HepG2 (cell line): ENCODE results near the gene COPS7A. TPM values are rescaled to one million over a fixed set of nuclear protein-coding genes. Genes with fewer than 3 reads are reported as not detected.
A peak's percentile ranks its signal among the peaks of the same experiment; 100 is the strongest.

Source experiments
- ARID4A ChIP-seq: sonication (generic); formaldehyde crosslinking; IDR thresholded peaks from 2 replicates; pipeline ENCODE4 v1.5.0; 2020; ENCODE audit warnings: mild to moderate bottlenecking, missing genetic modification reagents, borderline replicate concordance
- CREB1 ChIP-seq, 2 experiments: fragments of 450-650 bp in 1 of 2; IDR thresholded peaks; 2 replicates each; pipeline ENCODE4 v1.6.1; 2016 to 2017; ENCODE audit warnings: control low read depth in 1 of 2, mild to moderate bottlenecking in 1 of 2, missing compliant biosample characterization in 1 of 2, missing genetic modification characterization in 1 of 2
- CREM ChIP-seq, 2 experiments: sonication (generic) in 1 of 2; formaldehyde crosslinking in 1 of 2; IDR thresholded peaks; 2 replicates each; pipeline versions ENCODE4 v1.4.0 to v1.6.1; 2016 to 2020; ENCODE audit warnings: antibody characterized with exemption in 1 of 2, mild to moderate bottlenecking in 1 of 2, missing genetic modification reagents in 1 of 2
- DR1 ChIP-seq: sonication (generic); formaldehyde crosslinking; IDR thresholded peaks from 2 replicates; pipeline ENCODE4 v1.8.0; 2021; ENCODE audit warnings: mild to moderate bottlenecking, missing genetic modification reagents, inconsistent platforms
- EHMT2 ChIP-seq: fragments of 200-600 bp; sonication (generic); IDR thresholded peaks from 2 replicates; pipeline ENCODE4 v1.7.0; 2017; ENCODE audit warnings: antibody characterized with exemption, low read depth, low read length, borderline replicate concordance
- HCFC1 ChIP-seq: fragments of 150-350 bp; IDR thresholded peaks from 2 replicates; pipeline ENCODE4 v1.6.1; 2014; ENCODE audit warnings: low read depth, low read length
- JUN ChIP-seq: sonication (generic); formaldehyde crosslinking; IDR thresholded peaks from 2 replicates; pipeline ENCODE4 v1.4.0; 2020; ENCODE audit warnings: mild to moderate bottlenecking, missing genetic modification reagents
- MED1 ChIP-seq: sonication (generic); formaldehyde crosslinking; IDR thresholded peaks from 2 replicates; pipeline ENCODE4 v1.4.0; 2020; ENCODE audit warnings: missing genetic modification reagents
- NFATC3 ChIP-seq: sonication (generic); formaldehyde crosslinking; IDR thresholded peaks from 2 replicates; pipeline ENCODE4 v1.5.1; 2020; ENCODE audit warnings: mild to moderate bottlenecking, missing genetic modification reagents
- PLRG1 ChIP-seq: fragments of 450-650 bp; conservative IDR thresholded peaks from 2 replicates; pipeline ENCODE4 v1.6.1; 2016
- RBM39 ChIP-seq: fragments of 200-400 bp; formaldehyde crosslinking; IDR thresholded peaks from one replicate; pipeline ENCODE4 v1.6.1; 2018; ENCODE audit warnings: antibody characterized with exemption, mild to moderate bottlenecking, low read depth, low read length; ENCODE audit not compliant: poor library complexity, severe bottlenecking
- SPEN ChIP-seq: sonication (generic); formaldehyde crosslinking; IDR thresholded peaks from 2 replicates; pipeline ENCODE4 v1.5.1; 2020; ENCODE audit warnings: low read depth, mild to moderate bottlenecking, missing genetic modification reagents
- TFE3 ChIP-seq: IDR thresholded peaks from 2 replicates; pipeline ENCODE4 v1.6.1; 2016
- ZNF124 ChIP-seq: sonication (generic); formaldehyde crosslinking; IDR thresholded peaks from 2 replicates; pipeline ENCODE4 v1.4.0; 2020; ENCODE audit warnings: missing genetic modification reagents
- ZNF431 ChIP-seq: sonication (generic); formaldehyde crosslinking; IDR thresholded peaks from 2 replicates; pipeline ENCODE4 v1.9.0; 2022; ENCODE audit warnings: missing genetic modification reagents, low read depth, mild to moderate bottlenecking, borderline replicate concordance
- ZNF816 ChIP-seq: sonication (generic); formaldehyde crosslinking; IDR thresholded peaks from 2 replicates; pipeline ENCODE4 v1.8.0; 2022; ENCODE audit warnings: missing genetic modification reagents, mild to moderate bottlenecking, borderline replicate concordance
- ZNF883 ChIP-seq: sonication (generic); formaldehyde crosslinking; IDR thresholded peaks from 2 replicates; pipeline ENCODE4 v1.5.1; 2020; ENCODE audit warnings: mild to moderate bottlenecking, missing genetic modification reagents; ENCODE audit errors: not compliant biosample characterization
- ZSCAN31 ChIP-seq: sonication (generic); formaldehyde crosslinking; IDR thresholded peaks from 2 replicates; pipeline ENCODE4 v1.5.0; 2020; ENCODE audit warnings: low read depth, mild to moderate bottlenecking, missing genetic modification reagents
- polyA plus RNA-seq, 8 experiments: library from polyadenylated mRNA; depleted of rRNA in 3 of 8; stranded (reverse) in 7 of 8; unstranded in 1 of 8; fragments of >200 nt; fragmentation: Illumina TruSeq in 4 of 8; extraction: Trizol in 4 of 8; gene quantifications; 2 replicates each; pipeline versions ENCODE4 v1.2.1 to v1.2.3, GENCODE V29; 2011 to 2016; ENCODE audit warnings: low read depth in 4 of 8, missing spikeins in 1 of 8, mixed read lengths in 1 of 8; ENCODE audit not compliant: insufficient read depth in 1 of 8
- total RNA-seq, 5 experiments: library from RNA; depleted of rRNA; stranded (reverse); fragments of >200 nt; fragmentation: Illumina TruSeq; extraction: Trizol; gene quantifications; 2 replicates each; pipeline ENCODE4 v1.2.3, GENCODE V29; 2016; ENCODE audit warnings: low read depth in 1 of 5
- TF ChIP-seq, protein P1 (sequence below): sonication (generic); formaldehyde crosslinking; IDR thresholded peaks from 2 replicates; pipeline ENCODE4 v1.8.1; 2023; ENCODE audit warnings: mild to moderate bottlenecking, missing genetic modification reagents

Gene COPS7A
- total and polyA plus RNA-seq, 2 of the 13 experiments (the other 11 are each of a cell fraction or from before 2014, with no cell fraction given): 40.0 to 73.6 TPM

GRCh38 chr12:6752921-6753771 lies 29.3 kb downstream of the COPS7A start, which contains the start of gene MLF2 (continued):
- TF ChIP-seq, protein P1, sequence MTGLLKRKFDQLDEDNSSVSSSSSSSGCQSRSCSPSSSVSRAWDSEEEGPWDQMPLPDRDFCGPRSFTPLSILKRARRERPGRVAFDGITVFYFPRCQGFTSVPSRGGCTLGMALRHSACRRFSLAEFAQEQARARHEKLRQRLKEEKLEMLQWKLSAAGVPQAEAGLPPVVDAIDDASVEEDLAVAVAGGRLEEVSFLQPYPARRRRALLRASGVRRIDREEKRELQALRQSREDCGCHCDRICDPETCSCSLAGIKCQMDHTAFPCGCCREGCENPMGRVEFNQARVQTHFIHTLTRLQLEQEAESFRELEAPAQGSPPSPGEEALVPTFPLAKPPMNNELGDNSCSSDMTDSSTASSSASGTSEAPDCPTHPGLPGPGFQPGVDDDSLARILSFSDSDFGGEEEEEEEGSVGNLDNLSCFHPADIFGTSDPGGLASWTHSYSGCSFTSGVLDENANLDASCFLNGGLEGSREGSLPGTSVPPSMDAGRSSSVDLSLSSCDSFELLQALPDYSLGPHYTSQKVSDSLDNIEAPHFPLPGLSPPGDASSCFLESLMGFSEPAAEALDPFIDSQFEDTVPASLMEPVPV (CRISPR knock-in tag): peak; percentile 12; the same call in 1 of the 2 replicates
- TF ChIP-seq CREM (IDR thresholded peaks at IDR 0.05) (peak; percentile 41; the same call in 1 of the 2 replicates), CREM (CRISPR knock-in tag; IDR thresholded peaks at IDR 0.05) (0 out of 2 replicates have a peak, but pooled peaks have one; percentile 36), DR1 (peak; percentile 85), JUN (CRISPR knock-in tag) (peak; percentile 47; the same call in 1 of the 2 replicates), ZNF124 (CRISPR knock-in tag) (peak; percentile 73; the same call in 1 of the 2 replicates), RBM39 (peak; percentile 62), EHMT2 (no peak), TFE3 (CRISPR knock-in tag) (peak; percentile 31; the same call in 1 of the 2 replicates), PLRG1 (no peak), HCFC1 (no peak; the same call in 1 of the 2 replicates), ZSCAN31 (CRISPR knock-in tag) (peak; percentile 58; the same call in 1 of the 2 replicates), ZNF431 (CRISPR knock-in tag) (no peak), SPEN (CRISPR knock-in tag) (peak; percentile 88; the same call in 1 of the 2 replicates), NFATC3 (CRISPR knock-in tag) (no peak), MED1 (CRISPR knock-in tag) (peak; percentile 47), ZNF816 (CRISPR knock-in tag) (peak; percentile 40; the same call in 1 of the 2 replicates), ZNF883 (CRISPR knock-in tag) (peak; percentile 52), CREB1 (IDR thresholded peaks at IDR 0.05) (peak; percentile 99), CREB1 (CRISPR knock-in tag; IDR thresholded peaks at IDR 0.05) (peak; percentile 93), ARID4A (CRISPR knock-in tag) (peak; percentile 87)
